IPS-18c (cell line): ENCODE results near the gene RNPEPL1.

Experiments used
- H3K4me3 ChIP-seq: 2 replicates; pipeline ENCODE4 v1.7.0; 2013; ENCODE audit warnings: low read depth, mild to moderate bottlenecking, low read length, moderate library complexity; ENCODE audit not compliant: insufficient read depth
- H3K9me3 ChIP-seq: one replicate; pipeline ENCODE4 v1.6.1; 2013; ENCODE audit warnings: mild to moderate bottlenecking, low read length, moderate library complexity; ENCODE audit not compliant: control insufficient read depth, insufficient read depth

RNPEPL1 gene

GRCh38 chr2:240594511-240595380 lies 26.5 kb downstream of the RNPEPL1 start:
- Histone ChIP-seq H3K9me3 (peaks cover 2% of the 10 kb centered on the region), H3K4me3 (no peak overlapping the region)

GRCh38 chr2:240595381-240596079 lies 27.2 kb downstream of the RNPEPL1 start:
- peaks cover 2% of the 10 kb centered on the region for H3K9me3 ChIP-seq
- no peak overlapping the region for H3K4me3 ChIP-seq

- no peak overlapping the region for H3K4me3 ChIP-seq
Observed at GRCh38 chr2:240596080-240596460, 27.8 kb downstream of the RNPEPL1 start.

GRCh38 chr2:240596491-240596931 lies 28.2 kb downstream of the RNPEPL1 start:
- Histone ChIP-seq H3K9me3 (peaks cover 2% of the 10 kb centered on the region), H3K4me3 (no peak overlapping the region)

More at GRCh38 chr2:240596080-240596460, 27.8 kb downstream of the RNPEPL1 start:
- peaks cover 2% of the 10 kb centered on the region for H3K9me3 ChIP-seq

- Histone ChIP-seq H3K4me3 (no peak overlapping the region), H3K9me3 (peaks cover 2% of the 10 kb centered on the region)
Observed at GRCh38 chr2:240597054-240597418, 28.8 kb downstream of the RNPEPL1 start.

- Histone ChIP-seq H3K4me3 (no peak overlapping the region), H3K9me3 (peaks cover 2% of the 10 kb centered on the region)
Observed at GRCh38 chr2:240597419-240598181, 29.3 kb downstream of the RNPEPL1 start.

GRCh38 chr2:240598311-240598911 lies 30.1 kb downstream of the RNPEPL1 start:
- Histone ChIP-seq H3K9me3 (no peaks in the 10 kb centered on the region), H3K4me3 (no peak overlapping the region)

GRCh38 chr2:240599141-240599583 lies 30.9 kb downstream of the RNPEPL1 start:
- H3K9me3 ChIP-seq: no peaks in the 10 kb centered on the region
- H3K4me3 ChIP-seq: no peak overlapping the region

- Histone ChIP-seq H3K4me3 (no peak overlapping the region), H3K9me3 (no peaks in the 10 kb centered on the region)
Observed at GRCh38 chr2:240600451-240600961, 32.2 kb downstream of the RNPEPL1 start.

GRCh38 chr2:240601061-240601830 lies 33.0 kb downstream of the RNPEPL1 start:
- H3K4me3 ChIP-seq: no peak overlapping the region
- H3K9me3 ChIP-seq: no peaks in the 10 kb centered on the region

- H3K9me3 ChIP-seq: no peaks in the 10 kb centered on the region
- H3K4me3 ChIP-seq: no peak overlapping the region
Observed at GRCh38 chr2:240601831-240602160, 33.5 kb downstream of the RNPEPL1 start.

- Histone ChIP-seq H3K9me3 (no peaks in the 10 kb centered on the region), H3K4me3 (no peak overlapping the region)
Observed at GRCh38 chr2:240602266-240603050, 34.2 kb downstream of the RNPEPL1 start.

- Histone ChIP-seq H3K9me3 (no peaks in the 10 kb centered on the region), H3K4me3 (no peak overlapping the region)
Observed at GRCh38 chr2:240603081-240603835, 35.0 kb downstream of the RNPEPL1 start.

GRCh38 chr2:240603846-240604245 lies 35.6 kb downstream of the RNPEPL1 start:
- H3K4me3 ChIP-seq: no peak overlapping the region

GRCh38 chr2:240604291-240604938 lies 36.1 kb downstream of the RNPEPL1 start:
- Histone ChIP-seq H3K4me3 (no peak overlapping the region), H3K9me3 (no peaks in the 10 kb centered on the region)

More at GRCh38 chr2:240603846-240604245, 35.6 kb downstream of the RNPEPL1 start:
- H3K9me3 ChIP-seq: no peaks in the 10 kb centered on the region
